GM18873 (cell line): ENCODE measurements around the gene METTL8.
"Not testable (repeated sequence)": the region's sequence is repeated elsewhere in the genome, so short reads cannot be mapped to it uniquely, and the experiment has no call there.

Source experiments
- ATAC-seq: cut with Tn5 transposase; IDR thresholded peaks from one replicate; pipeline ENCODE4 v1.9.1; 2021; ENCODE audit warnings: mild to moderate bottlenecking, moderate library complexity, moderate number of reproducible peaks; ENCODE audit not compliant: unreplicated experiment, low FRiP score

Gene METTL8

DNA sequence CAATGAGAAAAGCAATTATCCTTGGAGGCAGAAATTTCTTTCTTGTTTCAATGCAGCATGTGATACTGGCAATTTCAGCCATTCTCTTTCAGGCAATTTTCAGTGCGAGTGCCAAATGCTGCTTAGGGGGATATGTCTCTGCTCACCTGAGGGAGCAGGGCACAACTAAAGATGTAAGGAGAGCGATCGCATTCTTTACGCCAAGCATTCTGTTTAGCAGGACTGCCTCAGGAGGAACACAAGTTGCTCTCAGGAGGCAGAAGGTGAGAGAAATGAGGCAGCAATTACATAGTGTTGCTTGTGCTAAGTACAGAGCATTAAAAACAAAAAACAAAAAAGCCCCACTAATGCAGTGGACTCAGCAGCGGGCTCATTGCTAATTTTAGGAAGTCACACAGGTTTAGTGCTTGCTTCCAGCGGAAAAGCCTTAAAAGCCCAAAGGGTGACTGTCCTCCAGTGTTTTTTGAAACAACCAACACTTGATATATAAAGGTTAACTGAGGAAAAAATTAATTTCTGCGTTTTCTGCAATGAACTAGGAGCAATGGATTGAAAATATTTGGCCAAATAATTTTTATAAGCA is 116.9 kb downstream of the METTL8 start:
- ATAC-seq = no peak

DNA sequence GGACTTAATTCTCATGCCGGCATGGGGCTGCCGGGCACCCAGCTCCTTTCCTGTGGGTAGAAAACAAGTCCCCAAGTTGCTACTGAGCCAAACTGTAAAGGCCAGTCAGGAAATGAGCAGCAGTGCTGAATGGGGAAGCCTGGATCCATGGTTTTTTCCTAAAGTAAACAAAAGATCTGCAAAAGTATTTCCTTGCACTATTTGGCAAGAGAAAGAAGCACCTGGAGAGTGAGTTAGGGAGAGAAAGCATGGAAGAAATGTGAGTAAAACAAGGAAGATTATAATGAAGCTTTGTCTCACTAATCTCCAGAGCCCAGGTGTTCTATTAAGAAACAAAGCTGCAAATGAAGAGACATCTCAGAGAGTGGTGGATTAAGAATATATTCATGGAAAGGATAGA is 117.6 kb downstream of the METTL8 start:
- ATAC-seq = no peak

DNA sequence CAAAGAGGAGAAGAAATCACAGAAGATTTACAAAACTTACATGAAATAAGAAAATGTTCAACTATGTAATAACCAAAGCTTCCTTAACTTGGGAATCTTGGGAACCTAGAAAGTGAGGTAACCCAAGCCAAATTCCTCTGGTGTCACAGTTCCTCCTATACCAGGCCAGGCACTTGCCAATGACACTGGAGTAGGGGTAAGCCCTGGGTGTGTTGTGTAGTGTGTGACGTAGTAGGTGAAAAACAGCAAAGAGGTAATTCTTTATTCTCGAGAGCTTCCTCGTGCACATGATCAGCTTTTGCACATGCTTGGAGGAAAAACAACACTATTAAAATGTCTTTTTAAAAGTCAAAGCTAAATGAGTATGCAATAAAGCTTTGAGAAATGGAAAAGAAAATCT is 118.0 kb downstream of the METTL8 start:
- no peak for ATAC-seq

DNA sequence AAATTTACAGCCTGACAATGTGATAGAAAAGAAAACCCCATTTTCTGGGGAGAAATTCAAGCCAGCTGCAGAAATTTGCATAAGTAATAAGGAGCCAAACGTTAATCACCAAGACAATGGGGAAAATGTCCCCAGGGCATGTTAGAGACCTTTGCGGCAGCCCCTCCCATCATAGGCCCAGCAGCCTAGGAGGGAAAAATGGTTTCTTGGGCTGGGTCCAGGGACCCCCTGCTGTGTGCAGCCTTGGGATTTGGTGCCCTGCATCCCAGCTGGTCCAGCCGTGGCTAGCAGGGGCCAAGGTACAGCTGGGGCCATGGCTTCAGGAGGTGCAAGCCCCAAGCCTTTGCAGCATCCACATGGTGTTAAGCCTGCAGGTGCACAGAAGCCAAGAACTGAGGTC is 121.6 kb downstream of the METTL8 start:
- not testable (repeated sequence) for ATAC-seq

DNA sequence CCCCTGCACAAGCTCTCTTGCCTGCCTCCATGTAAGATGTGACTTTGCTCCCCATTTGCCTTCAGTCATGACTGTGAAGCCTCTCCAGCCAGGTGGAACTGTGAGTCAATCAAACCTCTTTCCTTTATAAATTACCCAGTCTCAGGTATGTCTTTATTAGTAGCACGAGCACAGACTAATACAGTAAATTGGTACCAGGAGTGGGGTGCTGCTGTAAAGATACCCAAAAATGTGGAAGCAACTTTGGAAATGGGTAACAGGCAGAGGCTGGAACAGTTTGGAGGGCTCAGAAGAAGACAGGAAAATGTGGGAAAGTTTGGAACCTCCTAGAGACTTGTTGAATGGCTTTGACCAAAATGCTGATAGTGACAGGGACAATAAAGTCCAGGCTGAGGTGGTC is 122.2 kb downstream of the METTL8 start:
- ATAC-seq = not testable (repeated sequence)

DNA sequence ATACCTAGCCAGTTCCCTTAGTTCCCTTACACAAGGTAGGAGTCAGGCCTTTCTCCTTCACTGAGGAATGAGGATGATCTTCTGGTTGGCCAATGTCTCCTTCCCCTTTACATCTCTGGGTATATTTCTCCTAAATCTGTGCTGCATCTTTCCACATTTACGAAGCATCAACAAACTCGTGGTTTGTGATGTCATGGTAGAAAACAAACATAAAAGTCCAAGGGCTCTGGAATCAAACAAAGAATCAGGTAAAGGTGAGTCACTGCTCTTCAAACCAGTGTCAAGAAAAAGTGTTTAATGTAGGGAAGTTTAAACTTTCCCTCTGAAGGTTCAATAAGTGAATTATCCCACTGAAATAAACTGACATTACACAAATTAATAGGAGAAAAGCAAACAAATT is 122.9 kb downstream of the METTL8 start:
- no peak for ATAC-seq

DNA sequence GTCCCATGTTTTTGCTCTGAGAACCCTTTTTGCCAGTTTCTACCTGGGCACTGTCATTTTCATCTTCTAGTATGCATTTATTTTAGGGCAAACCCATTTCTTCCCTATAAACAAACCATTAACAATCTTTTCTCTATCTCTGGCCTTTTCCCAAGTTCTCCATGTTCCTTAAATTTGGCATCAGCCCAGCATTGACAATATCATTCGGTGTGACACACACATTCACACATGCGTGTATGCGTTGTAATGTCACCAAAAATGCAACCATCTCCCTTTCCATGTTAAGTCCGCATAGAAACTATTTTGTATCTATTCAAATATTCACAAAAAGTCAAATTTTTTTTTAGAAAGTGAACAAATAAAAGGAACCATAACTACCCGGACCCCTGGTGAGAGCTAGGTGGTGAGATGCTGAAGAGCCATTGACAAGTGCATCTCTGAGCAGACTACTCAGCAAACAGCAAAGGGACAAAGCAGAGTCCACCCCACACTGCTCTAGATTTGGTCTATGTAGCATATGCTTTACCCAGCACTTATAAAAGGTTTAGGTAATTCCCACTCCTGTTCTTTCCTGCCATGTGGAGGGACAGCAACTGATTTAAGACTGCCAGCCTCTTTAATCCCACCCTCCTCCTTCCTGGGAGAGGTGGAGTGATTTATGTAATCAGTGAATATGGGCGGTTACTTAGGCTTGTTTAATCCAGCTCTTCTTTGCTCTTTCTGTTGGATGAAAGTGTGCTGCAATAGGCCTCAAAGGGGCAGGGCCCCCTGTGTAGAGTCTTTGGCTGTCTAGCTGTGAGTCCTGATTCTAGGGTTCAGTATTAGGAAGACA is 124.1 kb downstream of the METTL8 start:
- ATAC-seq = no peak

DNA sequence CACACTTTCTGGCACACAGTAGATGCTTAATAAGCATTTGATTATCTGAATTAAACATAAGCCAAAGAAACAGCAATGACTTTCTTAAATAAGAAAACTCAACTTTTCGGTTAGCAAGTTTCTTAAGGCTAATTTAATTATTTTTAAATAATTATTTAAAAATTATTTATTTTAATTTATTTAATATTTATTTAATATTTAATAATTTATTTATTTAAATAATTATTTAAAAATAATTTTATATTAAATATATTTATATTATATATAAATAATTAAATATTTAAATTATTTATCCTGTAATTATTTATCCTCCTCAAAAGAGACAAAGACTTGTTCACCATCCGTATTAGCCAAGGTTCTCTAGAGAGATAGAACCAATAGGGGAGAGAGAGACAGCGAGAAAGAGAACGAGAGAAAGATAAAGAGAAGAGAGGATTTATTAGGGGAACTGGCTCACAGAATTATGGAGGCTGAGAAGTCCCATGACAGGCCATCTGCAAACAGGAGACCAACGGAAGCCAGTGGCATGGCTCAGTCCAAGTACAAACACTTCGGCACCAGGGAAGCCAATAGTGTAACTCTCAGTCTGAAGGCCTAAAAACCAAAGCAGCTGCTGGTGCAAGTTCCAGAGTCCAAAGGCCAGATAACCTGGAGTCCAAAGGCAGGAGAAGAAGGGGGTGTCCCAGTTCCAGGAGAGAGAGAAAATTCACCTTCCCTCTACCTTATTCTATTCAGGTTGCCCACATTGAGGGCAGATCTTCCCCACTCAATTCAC is 125.3 kb downstream of the METTL8 start:
- no peak for ATAC-seq

DNA sequence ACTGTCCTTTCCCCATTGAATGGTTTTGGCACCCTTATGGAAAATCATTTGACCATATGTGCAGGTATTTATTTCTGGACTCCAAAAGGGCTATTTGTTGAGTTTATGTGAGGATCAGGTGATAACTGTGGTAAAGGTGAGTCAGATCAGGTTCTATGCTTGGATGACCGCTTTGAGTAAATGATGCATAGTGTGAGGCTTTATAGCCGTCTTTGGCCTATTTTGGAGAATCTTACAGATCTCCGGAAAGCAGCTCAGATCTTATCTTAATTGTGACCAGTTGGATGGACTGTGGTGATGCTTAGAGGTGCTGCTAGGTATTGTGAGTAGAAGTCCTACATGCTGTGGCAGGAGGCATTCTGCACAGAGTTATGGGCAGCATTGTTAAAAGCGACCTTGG is 126.2 kb downstream of the METTL8 start:
- no peak for ATAC-seq

DNA sequence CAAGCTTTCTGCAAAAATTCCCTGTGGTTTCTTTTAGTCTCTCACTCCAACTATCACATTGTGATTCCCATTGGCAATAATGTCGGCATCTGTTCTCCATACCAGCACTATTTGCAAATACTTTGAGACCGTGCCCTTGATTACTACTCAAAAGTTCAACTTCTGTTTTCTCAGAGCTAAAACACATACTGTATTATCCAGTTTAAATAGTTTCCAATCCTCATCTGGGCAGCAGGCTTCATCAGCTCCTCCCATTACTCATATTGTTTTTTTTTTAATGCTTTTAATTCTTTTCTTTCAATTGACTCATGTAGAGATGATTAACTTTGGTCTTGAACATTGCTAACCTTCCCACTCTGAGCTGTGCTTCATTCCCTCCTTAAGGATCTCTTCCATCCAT is 135.8 kb downstream of the METTL8 start:
- no peak for ATAC-seq

DNA sequence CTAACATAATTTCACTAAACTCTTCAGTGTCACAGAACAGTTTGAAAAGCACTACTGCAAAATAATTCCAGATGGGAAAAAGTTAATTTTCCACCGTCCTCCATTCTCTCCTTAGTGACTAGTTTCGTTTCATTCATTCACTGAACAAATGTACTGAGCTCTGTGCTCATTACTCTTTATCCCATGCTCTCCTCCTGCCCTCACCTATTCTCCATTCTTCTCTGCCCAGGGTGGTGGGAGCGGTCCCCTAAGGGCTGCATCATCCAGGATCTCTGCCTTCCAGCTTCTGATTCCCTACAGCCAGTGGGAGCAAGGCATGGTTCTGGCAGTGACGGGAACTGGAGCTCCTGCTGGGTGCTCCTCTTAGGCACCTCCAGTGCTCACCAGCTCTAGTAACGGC is 139.2 kb downstream of the METTL8 start:
- ATAC-seq = no peak

DNA sequence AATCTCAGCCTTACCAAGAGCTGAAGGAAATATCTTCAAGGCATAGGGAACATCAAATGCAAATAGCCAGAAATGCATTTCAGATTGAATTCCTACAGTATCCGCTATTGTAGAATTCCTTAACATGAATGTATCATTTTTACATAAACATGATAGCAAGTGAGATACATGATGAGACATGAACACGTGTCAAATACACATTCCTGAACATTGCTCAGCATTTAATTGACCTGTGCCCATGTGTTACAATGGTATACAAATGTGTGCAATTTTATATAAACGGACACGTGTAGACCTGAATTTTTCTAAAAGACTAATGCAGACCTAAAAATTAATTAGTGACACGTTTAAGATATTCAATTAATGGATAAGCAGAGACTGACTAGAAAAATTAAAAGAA is 140.1 kb downstream of the METTL8 start:
- no peak for ATAC-seq

DNA sequence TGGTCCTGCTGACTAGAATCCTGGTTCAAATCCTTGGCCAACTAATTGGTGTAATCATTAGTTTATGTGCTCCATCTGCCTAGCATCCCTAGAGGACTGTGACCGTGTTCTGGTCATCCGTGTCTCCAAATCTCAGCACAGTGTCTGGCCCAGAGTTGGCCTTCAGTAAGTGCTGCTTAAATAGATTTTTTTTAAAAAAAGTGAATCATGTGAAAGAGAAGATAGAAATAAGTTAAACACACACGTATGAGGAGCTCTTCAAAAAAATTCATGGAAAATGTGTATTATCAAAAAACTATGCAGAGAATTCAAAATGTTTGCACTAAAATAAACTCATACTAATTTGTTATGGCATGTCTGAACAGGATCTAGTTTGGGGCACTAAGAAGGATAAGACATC is 143.8 kb downstream of the METTL8 start:
- no peak for ATAC-seq

DNA sequence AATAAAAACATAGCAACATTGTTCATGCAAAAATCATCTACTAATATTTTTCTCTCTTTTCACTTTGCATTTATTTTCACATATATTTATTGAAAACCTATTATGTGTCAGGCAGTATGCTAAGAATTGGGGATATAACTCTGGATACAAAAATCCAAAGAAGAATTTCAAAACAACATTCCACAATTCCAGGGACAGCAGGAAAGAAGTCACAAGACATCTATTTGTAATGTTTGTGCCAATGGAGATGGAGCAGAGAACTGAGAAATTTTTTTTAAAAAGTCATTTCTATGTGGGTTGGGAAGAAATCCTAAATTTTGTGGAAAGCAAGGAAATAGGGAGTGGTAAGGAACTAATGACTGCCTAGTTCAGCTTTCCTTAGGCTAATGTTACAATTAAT is 144.5 kb downstream of the METTL8 start:
- ATAC-seq = no peak

DNA sequence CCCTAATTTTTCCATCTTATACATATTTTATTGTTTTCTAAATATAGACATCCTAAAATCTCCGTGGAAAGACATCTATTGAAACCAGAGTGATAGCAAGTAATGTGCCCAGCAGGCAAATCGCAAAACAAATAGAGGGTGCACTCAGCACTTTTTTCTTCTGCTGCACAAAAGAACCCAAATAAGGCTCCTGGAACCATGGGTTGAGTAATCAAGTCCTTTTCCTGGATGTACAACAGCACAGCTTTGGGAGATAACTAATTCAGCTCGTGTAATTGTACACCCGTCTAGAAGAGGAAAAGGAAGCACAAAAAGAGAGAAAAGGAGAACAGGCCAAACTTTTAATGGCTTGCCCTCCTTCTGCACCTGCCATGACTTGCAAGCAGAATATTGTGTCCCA is 146.2 kb downstream of the METTL8 start:
- ATAC-seq = no peak

DNA sequence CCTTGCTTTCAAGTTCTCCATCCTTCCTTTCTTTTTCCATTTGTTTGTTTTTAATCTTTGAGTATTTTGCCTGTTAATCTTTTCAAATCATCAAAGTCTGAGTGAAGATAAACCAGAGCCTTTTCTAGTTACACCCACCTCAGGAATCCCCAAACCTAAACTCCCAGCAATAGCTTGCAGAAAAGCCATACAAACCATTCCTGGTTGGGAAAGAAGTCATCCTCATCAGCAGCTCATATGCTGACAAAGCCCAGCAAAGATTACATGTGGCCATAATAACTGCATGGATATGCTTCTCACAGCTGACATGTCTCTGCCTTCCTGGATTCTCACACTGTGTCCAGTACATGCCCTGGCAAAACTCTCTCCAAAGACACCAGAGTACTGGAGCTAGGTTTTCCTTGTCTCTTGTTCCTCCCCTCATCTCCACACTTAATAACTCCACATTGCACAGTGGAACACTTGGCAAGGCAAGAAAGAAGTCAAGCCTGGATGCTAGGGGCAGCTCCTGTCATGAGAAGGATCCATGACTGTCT is 146.7 kb downstream of the METTL8 start:
- no peak for ATAC-seq

DNA sequence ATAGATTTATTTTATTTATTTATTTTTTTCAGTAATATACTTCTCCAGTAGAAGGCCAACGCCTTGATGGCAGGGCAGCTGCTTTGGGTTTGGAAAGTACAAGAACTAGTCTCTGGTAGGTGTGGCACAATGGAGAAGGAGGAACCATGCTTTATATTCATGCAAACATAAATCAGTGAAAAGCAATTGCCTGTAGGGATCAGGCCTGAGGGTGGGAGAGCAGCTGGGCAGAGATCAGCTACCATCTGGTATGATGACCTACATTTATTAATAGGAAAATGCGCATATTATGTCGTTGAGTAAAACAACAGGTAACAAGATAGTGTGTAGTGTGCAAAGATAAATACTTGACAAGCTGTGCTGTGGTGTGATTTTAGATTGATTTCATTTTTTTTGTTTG is 152.7 kb downstream of the METTL8 start:
- ATAC-seq = no peak

DNA sequence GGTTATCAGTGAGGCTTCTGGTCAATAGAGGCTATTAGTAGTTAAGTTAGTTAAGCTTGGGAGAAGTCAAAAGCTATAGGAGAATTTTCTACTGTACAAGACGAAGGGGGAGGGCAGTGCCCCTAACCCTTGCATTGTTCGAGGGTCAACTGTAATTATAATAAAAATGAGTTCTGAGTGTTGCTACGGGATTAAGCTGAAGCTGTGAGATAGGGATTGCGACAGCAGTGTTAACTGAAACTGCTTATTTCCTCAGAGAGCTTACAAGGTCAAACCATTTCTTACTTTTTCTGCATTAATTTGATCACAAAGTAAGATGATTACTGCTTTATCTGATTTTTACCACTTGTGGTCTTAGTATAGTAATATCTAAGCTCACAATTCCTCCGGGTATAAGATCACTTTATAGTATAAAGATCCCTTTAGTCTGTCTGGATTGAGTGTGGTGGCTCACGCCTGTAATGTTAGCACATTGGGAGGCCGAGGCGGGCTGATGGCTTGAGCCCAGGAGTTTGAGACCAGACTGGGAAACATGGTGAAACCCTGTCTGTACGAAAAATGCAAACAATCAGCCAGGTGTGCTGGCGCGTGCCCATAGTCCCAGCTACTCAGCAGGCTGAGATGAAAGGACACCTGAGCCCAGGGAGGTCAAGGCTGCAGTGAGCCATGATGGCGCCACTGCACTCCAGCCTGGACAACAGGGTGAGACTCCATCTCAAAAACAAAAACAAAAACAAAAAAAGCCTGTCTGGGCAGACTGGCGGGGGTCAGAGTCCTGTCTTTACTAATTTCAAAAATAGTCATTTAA is 153.6 kb downstream of the METTL8 start:
- ATAC-seq = no peak

DNA sequence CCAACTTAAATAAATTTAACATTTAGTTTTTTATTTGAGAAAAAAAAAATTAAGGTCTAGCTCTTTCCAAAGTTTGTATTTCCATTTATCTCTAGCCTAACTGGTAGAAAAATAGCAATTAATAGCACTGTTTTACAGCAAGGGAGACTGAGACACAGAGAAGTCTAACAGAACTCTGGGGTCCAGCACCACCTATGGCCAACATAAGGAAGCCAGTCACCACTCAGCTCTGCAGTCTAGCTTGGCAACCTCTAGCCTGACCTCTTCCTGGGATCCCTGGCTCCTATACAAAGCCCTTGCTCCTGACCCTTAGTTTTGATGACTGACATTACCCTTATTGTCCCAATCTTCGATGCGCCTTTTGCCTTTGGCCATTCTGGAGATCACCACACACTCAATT is 159.0 kb downstream of the METTL8 start:
- no peak for ATAC-seq

DNA sequence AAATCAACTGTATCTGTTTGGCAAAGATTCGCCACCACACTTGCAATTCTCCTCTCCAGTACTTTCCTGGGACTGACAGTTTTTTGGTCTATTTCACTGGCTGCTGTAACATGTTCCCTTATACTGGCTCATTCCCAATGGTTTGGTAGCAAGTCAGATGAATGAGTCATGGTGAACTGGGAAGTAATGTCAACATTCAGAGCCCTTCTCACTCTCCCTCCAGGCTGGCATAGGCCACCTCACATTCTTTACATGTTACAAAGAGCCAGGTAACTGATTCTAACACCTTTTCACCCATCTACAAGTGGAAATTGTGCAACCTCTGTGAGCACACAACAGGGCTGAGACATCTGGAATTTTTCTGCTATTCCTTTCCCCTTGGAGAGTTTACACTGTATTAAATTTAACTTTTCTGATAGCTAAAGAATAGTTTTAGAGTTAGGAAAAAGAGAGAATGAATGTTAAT is 161.8 kb downstream of the METTL8 start:
- no peak for ATAC-seq
